Esophagus muscularis mucosa (tissue), 4 donors: ENCODE data around the gene ZFPM1.
"Not testable (repeated sequence)": the region's sequence is repeated elsewhere in the genome, so short reads cannot be mapped to it uniquely, and the experiment has no call there.

ENCODE experiments used
- EP300 ChIP-seq: sonication (generic); formaldehyde crosslinking; IDR thresholded peaks from one replicate; pipeline ENCODE4 v1.6.1; 2017; ENCODE audit warnings: antibody characterized with exemption
- POLR2A ChIP-seq: fragments of 450-650 bp; IDR thresholded peaks from one replicate; pipeline ENCODE4 v1.6.1; 2017; ENCODE audit warnings: antibody characterized with exemption, moderate library complexity, mild to moderate bottlenecking, low read depth
- POLR2AphosphoS5 ChIP-seq, 2 donors: sonication (generic); formaldehyde crosslinking; IDR thresholded peaks; one replicate each; pipeline ENCODE4 v1.6.1; 2017; ENCODE audit warnings: antibody characterized with exemption in 2 of 2
- TF ChIP-seq, protein P1 (sequence below), 3 experiments: fragments of 200-600 bp in 2 of 3; fragments of 450-650 bp in 1 of 3; sonication (generic) in 2 of 3; IDR thresholded peaks; one replicate each; pipeline ENCODE4 v1.5.1; 2017 to 2019; ENCODE audit warnings: antibody characterized with exemption in 3 of 3, mild to moderate bottlenecking in 2 of 3, moderate library complexity in 1 of 3

GRCh38 chr16:88410297-88410968, 42.6 kb upstream of the ZFPM1 start:
- TF ChIP-seq, protein P1, sequence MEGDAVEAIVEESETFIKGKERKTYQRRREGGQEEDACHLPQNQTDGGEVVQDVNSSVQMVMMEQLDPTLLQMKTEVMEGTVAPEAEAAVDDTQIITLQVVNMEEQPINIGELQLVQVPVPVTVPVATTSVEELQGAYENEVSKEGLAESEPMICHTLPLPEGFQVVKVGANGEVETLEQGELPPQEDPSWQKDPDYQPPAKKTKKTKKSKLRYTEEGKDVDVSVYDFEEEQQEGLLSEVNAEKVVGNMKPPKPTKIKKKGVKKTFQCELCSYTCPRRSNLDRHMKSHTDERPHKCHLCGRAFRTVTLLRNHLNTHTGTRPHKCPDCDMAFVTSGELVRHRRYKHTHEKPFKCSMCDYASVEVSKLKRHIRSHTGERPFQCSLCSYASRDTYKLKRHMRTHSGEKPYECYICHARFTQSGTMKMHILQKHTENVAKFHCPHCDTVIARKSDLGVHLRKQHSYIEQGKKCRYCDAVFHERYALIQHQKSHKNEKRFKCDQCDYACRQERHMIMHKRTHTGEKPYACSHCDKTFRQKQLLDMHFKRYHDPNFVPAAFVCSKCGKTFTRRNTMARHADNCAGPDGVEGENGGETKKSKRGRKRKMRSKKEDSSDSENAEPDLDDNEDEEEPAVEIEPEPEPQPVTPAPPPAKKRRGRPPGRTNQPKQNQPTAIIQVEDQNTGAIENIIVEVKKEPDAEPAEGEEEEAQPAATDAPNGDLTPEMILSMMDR (IDR thresholded peaks at IDR 0.05) = not testable (repeated sequence)
- TF ChIP-seq POLR2A; POLR2AphosphoS5 (IDR thresholded peaks at IDR 0.05); EP300: not testable (repeated sequence)
